Left lobe of liver (tissue), 2 donors: ENCODE results near the gene CNIH1. TPM values are rescaled to one million over a fixed set of nuclear protein-coding genes. Genes with fewer than 3 reads are reported as not detected.
"Not testable (repeated sequence)": the region's sequence is repeated elsewhere in the genome, so short reads cannot be mapped to it uniquely, and the experiment has no call there.

ENCODE experiments used
- ATAC-seq: fragments of 200-7000 bp; cut with Tn5 transposase; one replicate; pipeline ENCODE4 v1.9.1; 2020; ENCODE audit warnings: mild to moderate bottlenecking, moderate library complexity
- DNase-seq: peaks from one replicate; pipeline ENCODE4 v3.0.0-alpha.2; 2020; ENCODE audit warnings: low spot score
- total RNA-seq: library from RNA; stranded (reverse); gene quantifications from one replicate; pipeline ENCODE4 v1.2.1, GENCODE V29; 2021
- donor health status: DM: no; HTN: no; CAD: no; lungs with moderate emphysema.
- donor health status: DM: no; HTN: yes; CAD: no.

Gene CNIH1
- total RNA-seq, 1 donor from 2014 or later, result 89.4 TPM

DNA sequence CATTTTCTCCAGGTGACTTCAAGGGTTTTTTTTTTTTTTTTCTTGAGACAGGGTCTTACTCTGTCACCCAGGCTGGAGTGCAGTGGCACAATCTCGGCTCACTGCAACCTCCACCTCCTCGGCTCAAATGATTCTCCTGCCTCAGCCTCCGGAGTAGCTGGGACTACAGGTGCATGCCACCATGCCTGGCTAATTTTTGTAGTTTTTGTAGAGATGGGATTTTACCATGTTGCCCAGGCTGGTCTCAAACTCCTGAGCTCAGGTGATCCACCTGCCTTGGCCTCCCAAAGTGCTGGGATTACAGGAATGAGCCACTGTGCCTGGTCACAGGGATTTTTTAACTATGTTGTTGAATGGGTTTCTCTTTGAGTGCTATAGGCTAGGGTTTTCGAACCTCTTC, 3.2 kb downstream of the CNIH1 start:
- DNase-seq, ATAC-seq: not testable (repeated sequence)

- DNase-seq (no peak), ATAC-seq (no peak)
Observed at GRCh38 chr14:54435500-54435981, 5.6 kb downstream of the CNIH1 start.

DNA sequence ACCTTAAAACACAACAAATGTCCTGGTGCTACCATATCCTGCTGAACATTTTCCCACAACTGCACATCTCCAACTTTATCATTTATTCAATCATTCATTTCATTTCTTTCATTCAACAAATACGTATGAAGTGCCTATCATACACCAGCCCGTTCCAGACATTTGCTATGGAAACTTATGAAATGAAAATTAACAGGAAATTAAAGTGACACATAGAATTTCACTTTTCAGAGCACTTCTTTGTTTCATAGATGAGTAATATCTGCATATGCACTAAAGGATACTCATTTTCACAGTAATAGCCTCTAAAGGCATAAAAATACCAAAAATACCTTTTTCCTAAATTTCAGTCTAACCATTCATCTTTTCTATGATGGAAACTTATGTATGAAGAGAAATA, 12.6 kb downstream of the CNIH1 start:
- DNase-seq, result no peak
- ATAC-seq, result no peak

- DNase-seq (no peak), ATAC-seq (no peak)
Observed at GRCh38 chr14:54427871-54428270, 13.3 kb downstream of the CNIH1 start.

GRCh38 chr14:54425537-54426274, 15.5 kb downstream of the CNIH1 start:
- no peak for ATAC-seq
- DNase-seq, result no peak

GRCh38 chr14:54425068-54425467, 16.1 kb downstream of the CNIH1 start:
- no peak for ATAC-seq

GRCh38 chr14:54424479-54424901, 16.7 kb downstream of the CNIH1 start:
- ATAC-seq (no peak), DNase-seq (no peak)

More at GRCh38 chr14:54425068-54425467, 16.1 kb downstream of the CNIH1 start:
- DNase-seq, result no peak

GRCh38 chr14:54423991-54424390, 17.2 kb downstream of the CNIH1 start:
- DNase-seq (no peak), ATAC-seq (no peak)

DNA sequence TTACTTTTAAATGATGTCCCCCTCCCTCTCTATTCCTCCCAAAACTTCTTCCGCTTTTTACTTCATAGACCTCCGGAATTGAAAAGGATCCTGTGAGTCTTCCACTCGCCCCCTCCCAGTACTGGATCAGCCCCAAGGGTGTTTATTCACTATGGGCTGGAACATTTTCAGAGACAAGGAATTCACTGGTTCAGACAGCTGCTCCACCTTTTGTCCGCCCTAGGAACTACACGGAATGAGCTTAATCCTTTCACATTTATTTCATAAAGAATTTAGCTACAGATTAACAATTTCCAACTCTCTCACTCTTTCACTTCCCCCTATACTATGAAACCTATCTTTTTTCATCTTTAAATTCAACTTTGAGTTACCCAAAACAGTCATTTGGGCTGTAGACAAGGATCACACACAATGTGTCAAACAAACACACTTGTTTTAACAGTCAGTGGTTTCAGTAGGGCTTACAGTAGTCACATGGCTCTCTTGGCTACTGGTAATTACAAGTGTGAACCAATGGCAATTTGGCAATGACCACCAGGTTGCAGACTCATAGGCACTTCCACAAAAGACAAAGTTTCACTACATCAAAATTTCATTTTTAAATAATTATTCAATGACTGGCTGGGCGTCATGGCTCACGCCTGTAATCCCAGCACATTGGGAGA, 20.6 kb downstream of the CNIH1 start:
- peak; percentile 82 for ATAC-seq
- DNase-seq, result no peak

DNA sequence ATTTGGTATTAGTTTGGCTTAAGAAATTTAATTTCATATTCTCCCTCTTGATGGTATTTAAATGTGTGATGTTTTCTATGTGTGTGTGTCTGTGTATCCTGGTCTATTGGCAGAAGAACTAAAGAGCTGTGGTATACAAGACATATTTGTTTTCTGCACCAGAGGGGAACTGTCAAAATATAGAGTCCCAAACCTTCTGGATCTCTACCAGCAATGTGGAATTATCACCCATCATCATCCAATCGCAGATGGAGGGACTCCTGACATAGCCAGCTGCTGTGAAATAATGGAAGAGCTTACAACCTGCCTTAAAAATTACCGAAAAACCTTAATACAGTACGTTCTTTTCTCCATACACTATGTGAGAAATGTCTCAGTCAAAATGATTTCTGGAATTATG, 29.8 kb downstream of the CNIH1 start:
- ATAC-seq, result no peak
- DNase-seq, result no peak

DNA sequence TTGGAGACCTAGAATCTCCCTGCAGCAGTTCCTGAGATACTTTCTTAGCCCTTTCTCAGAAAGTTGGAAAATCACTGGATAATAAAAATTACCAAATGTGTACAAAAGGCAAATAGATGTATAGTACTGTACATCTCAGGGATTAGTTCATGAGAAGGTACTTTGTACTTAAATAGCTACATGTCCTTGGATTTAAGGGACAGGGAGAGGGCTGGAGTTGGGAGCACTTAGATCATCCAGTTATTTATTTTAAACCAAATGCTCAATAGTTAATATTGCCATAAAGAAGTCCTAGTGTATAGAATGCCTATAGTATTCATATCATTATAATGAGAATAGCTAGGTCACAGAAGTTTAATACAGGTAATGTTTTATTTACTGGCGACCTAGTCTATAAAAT, 31.0 kb downstream of the CNIH1 start:
- ATAC-seq (no peak), DNase-seq (no peak)

- not testable (repeated sequence) for DNase-seq, ATAC-seq
Observed at GRCh38 chr14:54403401-54404005, 37.7 kb downstream of the CNIH1 start.

GRCh38 chr14:54399560-54399959, 41.6 kb downstream of the CNIH1 start:
- DNase-seq (no peak), ATAC-seq (no peak)

GRCh38 chr14:54396493-54397335, 44.5 kb downstream of the CNIH1 start, which contains the start of gene CDKN3:
CDKN3 (plus strand) TSS chr14:54397007; CDS start chr14:54397069, 62 bp downstream.
- ATAC-seq (peak; percentile 97), DNase-seq (peak; percentile 97)

DNA sequence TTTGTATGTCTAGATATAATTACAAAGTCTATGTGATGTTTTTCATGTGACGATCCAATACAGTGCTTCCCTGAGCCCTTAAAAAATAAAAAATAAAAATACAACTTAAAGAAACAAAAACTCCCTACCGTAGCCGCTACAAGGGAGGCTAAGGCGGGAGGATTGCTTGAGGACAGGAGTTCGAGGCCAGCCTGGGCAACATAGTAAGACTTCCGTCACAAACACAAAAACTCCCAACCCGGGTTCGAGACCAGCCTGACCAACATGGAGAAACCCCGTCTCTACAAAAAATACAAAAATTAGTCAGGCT, 45.0 kb downstream of the CNIH1 start:
- no peak for DNase-seq
- ATAC-seq, result no peak

DNA sequence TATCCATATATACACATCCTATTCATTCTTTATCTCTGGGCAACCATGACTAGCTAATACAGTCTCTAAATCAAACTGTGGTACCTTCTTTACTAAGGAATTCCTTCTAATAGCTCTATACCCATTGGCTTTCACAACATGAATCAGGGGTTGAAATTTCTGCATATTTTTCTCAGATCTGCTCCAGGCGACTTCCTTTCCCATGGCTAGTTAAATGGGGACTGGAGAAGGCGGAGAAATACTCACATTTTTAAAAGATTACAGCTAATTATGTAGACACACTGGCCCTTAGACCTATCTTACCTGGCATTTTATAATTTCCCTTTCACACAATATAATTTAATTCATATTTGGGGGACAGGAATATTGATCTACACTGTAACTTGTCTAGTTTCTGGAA, 45.5 kb downstream of the CNIH1 start:
- ATAC-seq (no peak), DNase-seq (no peak)

DNA sequence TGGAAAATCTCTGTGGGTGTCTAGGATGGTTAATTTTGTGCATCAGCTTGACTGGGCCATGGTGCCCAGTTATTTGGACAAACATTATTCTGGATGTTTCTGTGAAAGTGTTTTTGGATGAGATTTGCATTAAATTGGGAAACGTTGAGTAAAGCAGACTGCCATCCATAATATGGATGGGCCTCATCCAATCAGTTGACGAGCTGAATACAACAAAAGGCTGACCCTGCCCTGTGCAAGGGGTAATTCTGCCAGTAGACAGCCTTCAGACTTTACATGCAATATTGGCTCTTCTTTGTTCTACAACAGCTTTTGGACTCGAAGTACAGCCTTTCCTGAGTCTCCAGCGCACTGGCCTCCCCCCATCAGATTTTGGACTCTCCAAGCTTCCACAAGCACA, 45.9 kb downstream of the CNIH1 start:
- DNase-seq (no peak), ATAC-seq (no peak)

DNA sequence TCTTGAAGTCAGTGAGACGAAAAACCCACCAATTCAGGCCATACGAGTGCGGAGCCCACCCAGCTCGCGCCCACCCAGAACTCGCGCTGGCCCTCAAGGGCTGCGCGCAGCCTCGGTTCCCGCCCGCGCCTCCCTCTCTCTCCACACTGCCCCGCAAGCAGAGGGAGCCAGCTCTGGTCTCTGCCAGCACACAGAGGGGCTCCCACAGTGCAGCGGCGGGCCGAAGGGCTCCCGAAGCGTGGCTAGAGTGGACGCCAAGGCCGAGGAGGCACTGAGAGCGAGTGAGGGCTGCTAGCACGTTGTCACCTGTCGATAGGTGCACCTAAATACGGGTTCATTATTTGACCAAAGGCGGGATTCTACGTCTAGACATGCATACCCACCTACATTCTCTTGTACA, 46.6 kb downstream of the CNIH1 start:
- no peak for ATAC-seq

DNA sequence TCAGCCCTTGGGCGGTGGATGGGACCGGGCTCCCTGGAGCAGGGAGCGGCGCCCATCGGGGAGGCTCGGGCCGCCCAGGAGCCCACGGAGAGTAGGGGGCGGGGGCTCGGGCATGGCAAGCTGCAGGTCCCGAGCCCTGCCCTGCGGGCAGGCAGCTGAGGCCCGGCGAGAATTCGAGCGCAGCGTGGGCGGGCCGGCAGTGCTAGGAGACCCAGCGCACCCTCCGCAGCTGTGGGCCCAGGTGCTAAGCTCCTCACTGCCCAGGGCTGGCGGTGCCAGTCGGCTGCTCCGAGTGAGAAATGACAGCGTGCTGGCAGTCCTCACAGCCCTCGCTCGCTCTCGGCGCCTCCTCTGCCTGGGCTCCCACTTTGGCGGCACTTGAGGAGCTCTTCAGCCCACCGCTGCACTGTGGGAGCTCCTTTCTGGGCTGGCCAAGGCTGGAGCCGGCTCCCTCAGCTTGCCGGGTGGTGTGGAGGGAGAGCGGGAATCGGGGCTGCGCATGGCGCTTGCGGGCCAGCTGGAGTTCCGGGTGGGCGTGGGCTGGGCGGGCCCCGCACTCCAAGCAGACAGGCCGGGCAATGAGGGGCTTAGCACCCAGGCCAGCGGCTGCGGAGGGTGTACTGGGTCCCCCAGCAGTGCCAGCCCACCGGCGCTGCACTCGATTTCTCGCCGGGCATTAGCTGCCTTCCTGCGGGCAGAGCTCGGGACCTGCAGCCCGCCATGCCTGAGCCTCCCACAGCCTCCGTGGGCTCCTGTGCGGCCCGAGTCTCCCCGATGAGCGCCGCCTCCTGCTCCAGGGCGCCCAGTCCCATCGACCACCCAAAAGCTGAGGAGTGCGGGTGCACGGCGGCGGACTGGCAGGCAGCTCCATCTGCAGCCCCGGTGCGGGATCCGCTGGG, 47.9 kb downstream of the CNIH1 start:
- DNase-seq, ATAC-seq: not testable (repeated sequence)

More for the DNA sequence above, 46.6 kb downstream of the CNIH1 start:
- DNase-seq, result no peak
